A549 (cell line): ENCODE data around the gene ARHGEF6. TPM values are rescaled to one million over a fixed set of nuclear protein-coding genes. Genes with fewer than 3 reads are reported as not detected.

Experiments
- ATAC-seq, 2 experiments: fragments of 200-7000 bp in 1 of 2; fragments of >200 bp in 1 of 2; cut with Nextera tagmentation in 1 of 2; cut with Tn5 transposase in 1 of 2; 3 replicates each; pipeline versions ENCODE4 v1.8.0 to v1.9.1; 2018 to 2020; ENCODE audit warnings: mild to moderate bottlenecking in 1 of 2, moderate library complexity in 1 of 2
- CTCF ChIA-PET: fragments of 300-600 bp; sonication (Branson Sonifier 250); formaldehyde crosslinking; extraction: SDS; loops from one replicate; lab custom pipeline; 2021; ENCODE audit warnings: antibody characterized with exemption, inconsistent platforms; lab: Yijun Ruan, JAX
- POLR2A ChIA-PET: fragments of 350-600 bp; formaldehyde crosslinking; extraction: SDS; loops from one replicate; lab custom pipeline; 2021; ENCODE audit warnings: antibody characterized with exemption, inconsistent platforms; lab: Yijun Ruan, JAX
- DNase-seq, 2 experiments: peaks; one replicate each; pipeline versions ENCODE4 v3.0.0 to v3.0.0-alpha.2; 2011 to 2016; ENCODE audit warnings: low read depth in 1 of 2, low spot score in 1 of 2
- FAIRE-seq: peaks from 2 replicates; lab custom pipeline; 2011; peaks lifted over from hg19 to GRCh38; lab: Jason Lieb, UNC
- H3K27ac ChIP-seq, 2 experiments: fragments of >200 bp; sonication (Bioruptor Twin); formaldehyde crosslinking; 3 replicates each; pipeline ENCODE4 v1.5.1; 2016 to 2017
- H3K4me1 ChIP-seq: fragments of >200 bp; sonication (Bioruptor Twin); formaldehyde crosslinking; 3 replicates; pipeline ENCODE4 v1.6.1; 2016
- H3K4me2 ChIP-seq: fragments of >200 bp; sonication (Bioruptor Twin); formaldehyde crosslinking; 3 replicates; pipeline ENCODE4 v1.6.1; 2016
- H3K4me3 ChIP-seq: fragments of >200 bp; sonication (Bioruptor Twin); formaldehyde crosslinking; 3 replicates; pipeline ENCODE4 v1.5.1; 2016
- H3K9me3 ChIP-seq: fragments of >200 bp; sonication (Bioruptor Twin); formaldehyde crosslinking; 3 replicates; pipeline ENCODE4 v1.6.1; 2016
- CBX2 ChIP-seq: fragments of 200-600 bp; sonication (generic); IDR thresholded peaks from 2 replicates; pipeline ENCODE4 v1.6.1; 2016; ENCODE audit warnings: low read depth, mild to moderate bottlenecking, borderline replicate concordance
- CBX8 ChIP-seq: fragments of 200-600 bp; sonication (generic); IDR thresholded peaks from 2 replicates; pipeline ENCODE4 v1.6.1; 2016
- CHD4 ChIP-seq: fragments of 200-600 bp; sonication (generic); IDR thresholded peaks from 2 replicates; pipeline ENCODE4 v1.6.1; 2016; ENCODE audit warnings: antibody characterized with exemption, mild to moderate bottlenecking, borderline replicate concordance
- FOSB ChIP-seq: fragments of 250-450 bp; sonication (Bioruptor Pico); IDR thresholded peaks from 2 replicates; pipeline ENCODE4 v1.5.0; 2020; ENCODE audit warnings: mild to moderate bottlenecking, moderate library complexity
- HES2 ChIP-seq: fragments of >200 bp; sonication (Bioruptor Twin); formaldehyde crosslinking; IDR thresholded peaks from 2 replicates; pipeline ENCODE4 v1.6.1; 2016
- HEYL ChIP-seq: fragments of 250-450 bp; sonication (Bioruptor Pico); IDR thresholded peaks from 2 replicates; pipeline ENCODE4 v1.8.0; 2021; ENCODE audit warnings: mild to moderate bottlenecking, moderate library complexity
- HOXA7 ChIP-seq: fragments of 250-450 bp; sonication (Bioruptor Pico); IDR thresholded peaks from 2 replicates; pipeline ENCODE4 v1.5.0; 2020; ENCODE audit warnings: mild to moderate bottlenecking, moderate library complexity
- HOXB13 ChIP-seq: fragments of 250-450 bp; sonication (Bioruptor Pico); IDR thresholded peaks from 2 replicates; pipeline ENCODE4 v1.5.0; 2020; ENCODE audit warnings: low read depth, mild to moderate bottlenecking, moderate library complexity
- JUNB ChIP-seq: fragments of >200 bp; sonication (Bioruptor Twin); formaldehyde crosslinking; IDR thresholded peaks from 2 replicates; pipeline ENCODE4 v1.6.1; 2016
- MAZ ChIP-seq: fragments of 150-350 bp; IDR thresholded peaks from 2 replicates; pipeline ENCODE4 v1.6.1; 2014; ENCODE audit warnings: antibody characterized with exemption, low read depth, low read length, borderline replicate concordance
- NPAS2 ChIP-seq: fragments of 250-450 bp; sonication (Bioruptor Pico); IDR thresholded peaks from 2 replicates; pipeline ENCODE4 v1.8.0; 2022; ENCODE audit warnings: mild to moderate bottlenecking, moderate library complexity, borderline replicate concordance
- NR3C1 ChIP-seq: fragments of >200 bp; sonication (Bioruptor Twin); formaldehyde crosslinking; IDR thresholded peaks from 3 replicates; pipeline ENCODE4 v1.6.1; 2017
- PHF8 ChIP-seq: fragments of 200-600 bp; sonication (generic); IDR thresholded peaks from 2 replicates; pipeline ENCODE4 v1.6.1; 2016; ENCODE audit warnings: low read depth, mild to moderate bottlenecking, antibody characterized with exemption, moderate library complexity, borderline replicate concordance
- RARB ChIP-seq: fragments of 250-450 bp; sonication (Bioruptor Pico); IDR thresholded peaks from 2 replicates; pipeline ENCODE4 v1.8.0; 2021; ENCODE audit warnings: mild to moderate bottlenecking, moderate library complexity
- RCOR1 ChIP-seq: fragments of 150-350 bp; IDR thresholded peaks from 2 replicates; pipeline ENCODE4 v1.6.1; 2014; ENCODE audit warnings: antibody characterized with exemption, low read length, low read depth
- REST ChIP-seq: fragments of 200-600 bp; sonication (generic); IDR thresholded peaks from 2 replicates; pipeline ENCODE4 v1.6.1; 2016; ENCODE audit warnings: antibody characterized with exemption, mild to moderate bottlenecking, moderate library complexity
- RFX5 ChIP-seq: fragments of 450-650 bp; IDR thresholded peaks from 2 replicates; pipeline ENCODE4 v1.7.1; 2014; ENCODE audit warnings: antibody characterized with exemption, mild to moderate bottlenecking, moderate library complexity
- RNF2 ChIP-seq: fragments of 200-600 bp; sonication (generic); IDR thresholded peaks from 2 replicates; pipeline ENCODE4 v1.6.1; 2016; ENCODE audit warnings: low read depth, mild to moderate bottlenecking, antibody characterized with exemption, moderate library complexity, borderline replicate concordance
- SREBF2 ChIP-seq: fragments of 450-650 bp; IDR thresholded peaks from 2 replicates; pipeline ENCODE4 v1.6.1; 2014; ENCODE audit warnings: mild to moderate bottlenecking, moderate library complexity
- ZFP36 ChIP-seq: fragments of 450-650 bp; IDR thresholded peaks from 2 replicates; pipeline ENCODE4 v1.6.1; 2014; ENCODE audit warnings: borderline replicate concordance; ENCODE audit not compliant: partially characterized antibody
- ZNF302 ChIP-seq: fragments of 250-450 bp; sonication (Bioruptor Pico); IDR thresholded peaks from 2 replicates; pipeline ENCODE4 v1.9.0; 2021; ENCODE audit warnings: inconsistent platforms, mild to moderate bottlenecking, moderate library complexity
- WGBS: methylation state at CpG from one replicate; pipeline ENCODE4 v1.1.6; 2017; ENCODE audit errors: missing lambda C conversion rate; 5-methylcytosine and 5-hydroxymethylcytosine counted together
- polyA plus RNA-seq, 4 experiments: library from polyadenylated mRNA; depleted of rRNA in 3 of 4; stranded (reverse); fragments of >200 nt; fragmentation: RNase III in 1 of 4; extraction: RNeasy Plus Mini Kit Qiagen cat#74134 plus additional on column Dnase treatment in 1 of 4; gene quantifications; 2 replicates in 3 of 4; 3 replicates in 1 of 4; pipeline ENCODE4 v1.2.3, GENCODE V29; 2011 to 2017

ARHGEF6 gene
- polyA plus RNA-seq, 2 of the 4 experiments (the other 2 are of a cell fraction) = 0.10 to 0.30 TPM

- H3K27ac ChIP-seq = no peak overlapping the region
- no peak overlapping the region for H3K4me3 ChIP-seq
- ChIA-PET POLR2A (no interaction called here), CTCF (interaction anchor here (1.5 kb wide), 1 partner anchor 59 kb away, joined by 3 read pairs; no protein-coding TSS in a partner anchor)
- no peaks in the 10 kb centered on the region for H3K9me3 ChIP-seq
- ATAC-seq (no peak), FAIRE-seq (no peak)
- no peak overlapping the region for H3K4me2 ChIP-seq
- no peaks in the 10 kb centered on the region for H3K4me1 ChIP-seq
- TF ChIP-seq CHD4 = no peak
- TF ChIP-seq RARB (CRISPR knock-in tag) = no peak
- no peak for TF ChIP-seq MAZ
- TF ChIP-seq CBX8 = no peak
- TF ChIP-seq CBX2 = no peak
- no peak for TF ChIP-seq SREBF2
- TF ChIP-seq ZFP36 = no peak
- TF ChIP-seq, all 56 proteins: peak for 0
- DNase-seq = no peak
- 38% methylated on average over 1 of the region's 3 CpGs for WGBS
Measured at GRCh38 chrX:136636121-136636520, 144.6 kb downstream of the ARHGEF6 start.

- no peak for FAIRE-seq
- CTCF ChIA-PET = interaction anchor here (1.5 kb wide), 1 partner anchor 60 kb away, joined by 3 read pairs; no protein-coding TSS in a partner anchor
- ATAC-seq = no peak
Measured at GRCh38 chrX:136635235-136635634, 145.5 kb downstream of the ARHGEF6 start.

GRCh38 chrX:136630881-136631280, 149.9 kb downstream of the ARHGEF6 start:
- Histone ChIP-seq H3K27ac (no peak overlapping the region), H3K9me3 (no peaks in the 10 kb centered on the region), H3K4me1 (no peaks in the 10 kb centered on the region), H3K4me2 (no peak overlapping the region), H3K4me3 (no peak overlapping the region)
- DNase-seq = no peak
- ChIA-PET CTCF (no interaction called here), POLR2A (no interaction called here)
- no peak for ATAC-seq
- no peak for TF ChIP-seq CBX8
- no peak for FAIRE-seq
- no CpG with 5 or more reads among the region's 1 CpG for WGBS

More at GRCh38 chrX:136635235-136635634, 145.5 kb downstream of the ARHGEF6 start:
- Histone ChIP-seq H3K4me3 (no peak overlapping the region), H3K27ac (no peak overlapping the region), H3K9me3 (no peaks in the 10 kb centered on the region), H3K4me2 (no peak overlapping the region), H3K4me1 (no peaks in the 10 kb centered on the region)
- 68% methylated on average over 6 of the region's 6 CpGs for WGBS
- TF ChIP-seq HEYL (no peak), NPAS2 (no peak), REST (no peak), ZNF302 (CRISPR knock-in tag) (no peak), ZFP36 (no peak), FOSB (no peak), HOXB13 (CRISPR knock-in tag) (no peak), NR3C1 (no peak), CBX2 (no peak), PHF8 (no peak), JUNB (no peak), CBX8 (no peak), CHD4 (no peak), RFX5 (no peak), HES2 (no peak), RCOR1 (no peak), RNF2 (no peak), HOXA7 (CRISPR knock-in tag) (no peak)
- POLR2A ChIA-PET = no interaction called here
- no peak for DNase-seq
